Right lobe of liver (tissue), 6 donors: ENCODE results near the gene SLC5A11. TPM values are rescaled to one million over a fixed set of nuclear protein-coding genes. Genes with fewer than 3 reads are reported as not detected.
A peak's percentile ranks its signal among the peaks of the same experiment; 100 is the strongest.

Experiments
- ATAC-seq, 4 donors: fragments of 200-7000 bp; cut with Tn5 transposase; one replicate each; pipeline ENCODE4 v1.9.1; 2020; ENCODE audit warnings: mild to moderate bottlenecking in 4 of 4, moderate library complexity in 4 of 4
- DNase-seq, 3 donors: peaks; one replicate each; pipeline ENCODE4 v3.0.0-alpha.2; 2020
- H3K27ac ChIP-seq, 3 donors: fragments of 200-600 bp; one replicate each; pipeline ENCODE4 v1.8.0; 2022
- H3K27me3 ChIP-seq, 2 donors: fragments of 200-600 bp; one replicate each; pipeline ENCODE4 v1.8.0; 2022
- H3K36me3 ChIP-seq, 4 donors: fragments of 200-600 bp; sonication (generic) in 1 of 4; one replicate each; pipeline versions ENCODE4 v1.5.1 to v1.8.0; 2017 to 2022; ENCODE audit warnings: control low read depth in 1 of 4
- H3K4me1 ChIP-seq, 4 donors: fragments of 200-600 bp; sonication (generic) in 1 of 4; one replicate each; pipeline versions ENCODE4 v1.5.1 to v1.8.0; 2017 to 2022; ENCODE audit warnings: control low read depth in 1 of 4
- H3K4me3 ChIP-seq, 3 donors: fragments of 200-600 bp; one replicate each; pipeline ENCODE4 v1.8.0; 2022
- H3K9me3 ChIP-seq, 4 donors: fragments of 200-600 bp; sonication (generic) in 1 of 4; one replicate each; pipeline versions ENCODE4 v1.5.1 to v1.8.0; 2017 to 2022; ENCODE audit warnings: control low read depth in 1 of 4
- CTCF ChIP-seq, 4 donors: fragments of 200-600 bp in 3 of 4; fragments of 450-650 bp in 1 of 4; IDR thresholded peaks; one replicate each; pipeline versions ENCODE4 v1.5.1 to v1.8.0; 2016 to 2022; ENCODE audit warnings: antibody characterized with exemption in 4 of 4, mild to moderate bottlenecking in 2 of 4
- POLR2A ChIP-seq: fragments of 450-650 bp; IDR thresholded peaks from one replicate; pipeline ENCODE4 v1.6.1; 2017; ENCODE audit warnings: antibody characterized with exemption, mild to moderate bottlenecking
- WGBS: methylation state at CpG from one replicate; pipeline ENCODE4 v1.1.6; 2018; ENCODE audit warnings: low coverage, low lambda C conversion rate; ENCODE audit not compliant: insufficient coverage; ENCODE audit errors: missing lambda C conversion rate; 5-methylcytosine and 5-hydroxymethylcytosine counted together
- intact Hi-C, 2 donors: fragments of 100-400 bp; cut with DNase I; formaldehyde crosslinking; loops; one replicate each; pipeline versions ENCODE4 v1.11.2 to v1.14.1; 2022
- total RNA-seq, 6 experiments: library from RNA; depleted of rRNA in 2 of 6; stranded (reverse); fragments of >200 nt in 2 of 6; fragmentation: NEBNext Ultra II Directional in 3 of 6; extraction: Animal tissue kit (Norgen Biotek cat#: 25700) in 3 of 6; gene quantifications; one replicate each; pipeline versions ENCODE4 v1.1.0 to v1.2.4, GENCODE V29; 2016 to 2023
- donor health status: DM: no; HTN: yes; CAD: no.
- donor health status: DM: no; HTN: no; CAD: no.
- donor health status: DM: no; HTN: no; CAD: no.
- donor health status: DM: no; HTN: yes; CAD: no.
- donor health status: DM: no; HTN: yes; CAD: no.

The SLC5A11 gene
- total RNA-seq, 6 experiments from 2014 or later: 0.43 to 1.6 (median 1.2) TPM

- Histone ChIP-seq H3K4me3 (no peak overlapping the region), H3K27me3 (no peaks in the 10 kb centered on the region), H3K27ac (no peak overlapping the region), H3K9me3 (no peaks in the 10 kb centered on the region), H3K36me3 (peaks cover 0 to 60% (median 19%) of the 10 kb centered on the region in 4 donors), H3K4me1 (no peaks in the 10 kb centered on the region)
- DNase-seq (no peak), ATAC-seq (no peak)
- 80% methylated on average over 3 of the region's 4 CpGs for WGBS
- intact Hi-C loops: no loop called here
- TF ChIP-seq POLR2A: no peak
- no peak for TF ChIP-seq CTCF (IDR thresholded peaks at IDR 0.05)
Observed at GRCh38 chr16:24936151-24936550, 90.4 kb downstream of the SLC5A11 start.

- no peaks in the 10 kb centered on the region for H3K9me3 ChIP-seq
- intact Hi-C loops: no loop called here
- no peaks in the 10 kb centered on the region for H3K27me3 ChIP-seq
- TF ChIP-seq POLR2A (no peak), CTCF (IDR thresholded peaks at IDR 0.05) (no peak)
- no peak overlapping the region for H3K27ac ChIP-seq
- H3K4me3 ChIP-seq: no peak overlapping the region
- H3K4me1 ChIP-seq: no peaks in the 10 kb centered on the region
- H3K36me3 ChIP-seq: peaks cover 0 to 59% (median 25%) of the 10 kb centered on the region in 4 donors
- DNase-seq (no peak), ATAC-seq (no peak)
- WGBS: 100% methylated on average over 1 of the region's 14 CpGs
Observed at GRCh38 chr16:24939224-24939623, 93.5 kb downstream of the SLC5A11 start.

GRCh38 chr16:24939738-24940137 lies 94.0 kb downstream of the SLC5A11 start:
- TF ChIP-seq CTCF (IDR thresholded peaks at IDR 0.05): no peak
- no peak for TF ChIP-seq POLR2A
- H3K36me3 ChIP-seq: peaks cover 0 to 54% (median 23%) of the 10 kb centered on the region in 4 donors
- H3K9me3 ChIP-seq: no peaks in the 10 kb centered on the region
- DNase-seq (peak in 1 of 3 donors; percentile 31), ATAC-seq (no peak)
- no peaks in the 10 kb centered on the region for H3K4me1 ChIP-seq
- H3K27me3 ChIP-seq: no peaks in the 10 kb centered on the region
- H3K27ac ChIP-seq: no peak overlapping the region
- intact Hi-C loops: no loop called here
- no CpG with 5 or more reads among the region's 2 CpGs for whole genome bisulfite sequencing
- no peak overlapping the region for H3K4me3 ChIP-seq

- H3K27me3 ChIP-seq: no peaks in the 10 kb centered on the region
- H3K27ac ChIP-seq: no peak overlapping the region
- DNase-seq: no peak
- H3K4me1 ChIP-seq: no peaks in the 10 kb centered on the region
- no peaks in the 10 kb centered on the region for H3K9me3 ChIP-seq
- intact Hi-C loops: no loop called here
- ATAC-seq: no peak
- H3K4me3 ChIP-seq: no peak overlapping the region
- H3K36me3 ChIP-seq: peaks cover 0 to 55% (median 22%) of the 10 kb centered on the region in 4 donors
- 82% methylated on average over 7 of the region's 7 CpGs for WGBS
- TF ChIP-seq CTCF (IDR thresholded peaks at IDR 0.05): no peak
- no peak for TF ChIP-seq POLR2A
Observed at GRCh38 chr16:24943471-24943870, 97.7 kb downstream of the SLC5A11 start.

GRCh38 chr16:24944206-24944605 lies 98.4 kb downstream of the SLC5A11 start:
- intact Hi-C loops: no loop called here
- Histone ChIP-seq H3K9me3 (no peaks in the 10 kb centered on the region), H3K36me3 (peaks cover 0 to 53% (median 22%) of the 10 kb centered on the region in 4 donors), H3K4me3 (no peak overlapping the region), H3K4me1 (no peaks in the 10 kb centered on the region), H3K27ac (no peak overlapping the region), H3K27me3 (no peaks in the 10 kb centered on the region)
- DNase-seq: no peak
- no peak for TF ChIP-seq CTCF (IDR thresholded peaks at IDR 0.05)
- no peak for TF ChIP-seq POLR2A
- ATAC-seq: no peak
- WGBS: 100% methylated on average over 3 of the region's 3 CpGs
